HG03095 (cell line): ENCODE results near the gene ARMH2.

Experiments
- ATAC-seq: cut with Tn5 transposase; IDR thresholded peaks from one replicate; pipeline ENCODE4 v1.9.1; 2021; ENCODE audit warnings: moderate library complexity; ENCODE audit not compliant: unreplicated experiment

Gene ARMH2

GRCh38 chr6:24798740-24799540 is at the start of gene ARMH2:
TSS of gene ARMH2 (minus strand) at chr6:24798917. CDS start at chr6:24798857, 60 bp downstream.
- ATAC-seq = no peak

- no peak for ATAC-seq
Observed at GRCh38 chr6:24848461-24848860, 49.7 kb upstream of the ARMH2 start.

GRCh38 chr6:24847402-24847801 is 48.7 kb upstream of the ARMH2 start:
- no peak for ATAC-seq

- ATAC-seq = no peak
Observed at GRCh38 chr6:24845578-24845977, 46.9 kb upstream of the ARMH2 start.

- no peak for ATAC-seq
Observed at GRCh38 chr6:24844903-24845302, 46.2 kb upstream of the ARMH2 start.

GRCh38 chr6:24844061-24844460 is 45.3 kb upstream of the ARMH2 start:
- no peak for ATAC-seq

- no peak for ATAC-seq
Observed at GRCh38 chr6:24840187-24840586, 41.5 kb upstream of the ARMH2 start.

GRCh38 chr6:24838994-24839393 is 40.3 kb upstream of the ARMH2 start:
- no peak for ATAC-seq

- no peak for ATAC-seq
Observed at GRCh38 chr6:24838081-24838480, 39.4 kb upstream of the ARMH2 start.

- ATAC-seq = no peak
Observed at GRCh38 chr6:24836109-24836508, 37.4 kb upstream of the ARMH2 start.

GRCh38 chr6:24833711-24834386 is 35.1 kb upstream of the ARMH2 start:
- ATAC-seq = no peak

GRCh38 chr6:24832794-24833193 is 34.1 kb upstream of the ARMH2 start:
- no peak for ATAC-seq

- no peak for ATAC-seq
Observed at GRCh38 chr6:24831771-24832716, 33.3 kb upstream of the ARMH2 start.

GRCh38 chr6:24829657-24830056 is 30.9 kb upstream of the ARMH2 start:
- no peak for ATAC-seq

- ATAC-seq = no peak
Observed at GRCh38 chr6:24827970-24828369, 29.3 kb upstream of the ARMH2 start.

GRCh38 chr6:24827162-24827561 is 28.4 kb upstream of the ARMH2 start:
- ATAC-seq = no peak

GRCh38 chr6:24825130-24825630 is 26.5 kb upstream of the ARMH2 start:
- ATAC-seq = no peak

- ATAC-seq = no peak
Observed at GRCh38 chr6:24824142-24824938, 25.6 kb upstream of the ARMH2 start.

GRCh38 chr6:24823185-24823584 is 24.5 kb upstream of the ARMH2 start:
- no peak for ATAC-seq

GRCh38 chr6:24822696-24823095 is 24.0 kb upstream of the ARMH2 start:
- no peak for ATAC-seq
